Activated CD8-positive, alpha-beta T cell treated with anti-CD3 and anti-CD28 coated beads for 36 hours (primary cell): ENCODE measurements around the gene ERAS. TPM values are rescaled to one million over a fixed set of nuclear protein-coding genes. Genes with fewer than 3 reads are reported as not detected.

Experiments
- ATAC-seq: fragments of 200-7000 bp; cut with Tn5 transposase; one replicate; pipeline ENCODE4 v1.10.0; 2021; ENCODE audit warnings: mild to moderate bottlenecking, moderate library complexity
- CTCF ChIA-PET: fragments of 350-600 bp; sonication (Branson Sonifier 250); formaldehyde crosslinking; loops from one replicate; lab custom pipeline; 2021; ENCODE audit warnings: antibody characterized with exemption; lab: Charles Lee
- POLR2A ChIA-PET: fragments of 350-600 bp; sonication (Branson Sonifier 250); formaldehyde crosslinking; loops from one replicate; lab custom pipeline; 2021; ENCODE audit warnings: antibody characterized with exemption; lab: Charles Lee
- DNase-seq: peaks from one replicate; pipeline ENCODE4 v3.0.0-alpha.2; 2020
- H3K27ac Mint-ChIP-seq: one replicate; pipeline ENCODE4 v1.8.0; 2021; ENCODE audit warnings: mild to moderate bottlenecking, mixed read lengths
- H3K27me3 Mint-ChIP-seq: one replicate; pipeline ENCODE4 v1.8.0; 2021; ENCODE audit warnings: mixed read lengths
- H3K36me3 Mint-ChIP-seq: one replicate; pipeline ENCODE4 v1.8.0; 2021; ENCODE audit warnings: low read depth, mixed read lengths
- H3K4me1 Mint-ChIP-seq: one replicate; pipeline ENCODE4 v1.8.0; 2021; ENCODE audit warnings: low read depth, mixed read lengths
- H3K4me3 Mint-ChIP-seq: one replicate; pipeline ENCODE4 v1.8.0; 2021; ENCODE audit warnings: mild to moderate bottlenecking, moderate library complexity, mixed read lengths
- H3K9me3 Mint-ChIP-seq: one replicate; pipeline ENCODE4 v1.8.0; 2021; ENCODE audit warnings: mixed read lengths
- CTCF ChIP-seq: fragments of 200-600 bp; IDR thresholded peaks from one replicate; pipeline ENCODE4 v1.8.0; 2022; ENCODE audit warnings: antibody characterized with exemption, mild to moderate bottlenecking
- intact Hi-C: fragments of 100-400 bp; cut with micrococcal nuclease; formaldehyde crosslinking; loops from one replicate; pipeline ENCODE4 v1.10.0; 2022
- total RNA-seq, 2 experiments: library from RNA; stranded (reverse); gene quantifications; one replicate each; pipeline ENCODE4 v1.2.3, GENCODE V29; 2021

The ERAS gene
- total RNA-seq, 2 experiments from 2014 or later, result not detected

GRCh38 chrX:48790477-48790876 is 35.8 kb upstream of the ERAS start:
- Mint-ChIP-seq H3K4me1 (peaks cover 11% of the 10 kb centered on the region), H3K36me3 (no peaks in the 10 kb centered on the region), H3K9me3 (no peaks in the 10 kb centered on the region), H3K4me3 (no peak overlapping the region), H3K27ac (no peak overlapping the region), H3K27me3 (no peaks in the 10 kb centered on the region)
- POLR2A ChIA-PET, result no interaction called here
- no peak for TF ChIP-seq CTCF
- intact Hi-C loops, result no loop called here
- DNase-seq, result no peak
- CTCF ChIA-PET, result no interaction called here
- no peak for ATAC-seq

GRCh38 chrX:48791063-48791820 is 35.1 kb upstream of the ERAS start:
- Mint-ChIP-seq H3K27me3 (no peaks in the 10 kb centered on the region), H3K4me3 (no peak overlapping the region), H3K27ac (no peak overlapping the region), H3K4me1 (peaks cover 11% of the 10 kb centered on the region), H3K36me3 (no peaks in the 10 kb centered on the region), H3K9me3 (no peaks in the 10 kb centered on the region)
- no peak for DNase-seq
- POLR2A ChIA-PET, result no interaction called here
- no peak for TF ChIP-seq CTCF
- no peak for ATAC-seq
- intact Hi-C loops, result no loop called here
- CTCF ChIA-PET, result no interaction called here

GRCh38 chrX:48792219-48792618 is 34.1 kb upstream of the ERAS start:
- Mint-ChIP-seq H3K4me3 (no peak overlapping the region), H3K27ac (no peak overlapping the region), H3K36me3 (no peaks in the 10 kb centered on the region), H3K27me3 (no peaks in the 10 kb centered on the region), H3K4me1 (peaks cover 11% of the 10 kb centered on the region), H3K9me3 (no peaks in the 10 kb centered on the region)
- no peak for ATAC-seq
- TF ChIP-seq CTCF, result no peak
- POLR2A ChIA-PET, result no interaction called here
- CTCF ChIA-PET, result no interaction called here
- no peak for DNase-seq
- intact Hi-C loops, result no loop called here

GRCh38 chrX:48793935-48794334 is 32.4 kb upstream of the ERAS start:
- DNase-seq, result no peak
- no peak overlapping the region for H3K27ac Mint-ChIP-seq
- no peaks in the 10 kb centered on the region for H3K27me3 Mint-ChIP-seq
- CTCF ChIA-PET, result no interaction called here
- H3K4me3 Mint-ChIP-seq, result no peak overlapping the region
- TF ChIP-seq CTCF, result no peak
- POLR2A ChIA-PET, result no interaction called here
- no peak for ATAC-seq
- no peaks in the 10 kb centered on the region for H3K36me3 Mint-ChIP-seq
- intact Hi-C loops, result no loop called here
- no peaks in the 10 kb centered on the region for H3K9me3 Mint-ChIP-seq
- H3K4me1 Mint-ChIP-seq, result peaks cover 8% of the 10 kb centered on the region

GRCh38 chrX:48794340-48794910 is 31.9 kb upstream of the ERAS start:
- no peak for TF ChIP-seq CTCF
- Mint-ChIP-seq H3K27me3 (no peaks in the 10 kb centered on the region), H3K4me1 (peaks cover 5% of the 10 kb centered on the region), H3K36me3 (no peaks in the 10 kb centered on the region), H3K9me3 (no peaks in the 10 kb centered on the region), H3K4me3 (no peak overlapping the region), H3K27ac (no peak overlapping the region)
- ATAC-seq (no peak), DNase-seq (no peak)
- ChIA-PET POLR2A (no interaction called here), CTCF (no interaction called here)
- intact Hi-C loops, result no loop called here
